HEK293 (cell line): ENCODE measurements around the gene IFFO2.
A peak's percentile ranks its signal among the peaks of the same experiment; 100 is the strongest.

Experiments used
- EGR2 ChIP-seq: fragments of 450-650 bp; formaldehyde crosslinking; IDR thresholded peaks from 2 replicates; pipeline ENCODE4 v1.5.1; 2016; ENCODE audit warnings: low read depth, missing biosample characterization, missing genetic modification characterization
- GFI1B ChIP-seq: fragments of 450-650 bp; formaldehyde crosslinking; IDR thresholded peaks from 2 replicates; pipeline ENCODE4 v1.5.1; 2016; ENCODE audit warnings: missing biosample characterization, missing genetic modification characterization
- GLI4 ChIP-seq: fragments of 450-650 bp; formaldehyde crosslinking; IDR thresholded peaks from 2 replicates; pipeline ENCODE4 v1.5.1; 2016; ENCODE audit warnings: missing biosample characterization, missing genetic modification characterization
- GLIS1 ChIP-seq: fragments of 450-650 bp; formaldehyde crosslinking; IDR thresholded peaks from 2 replicates; pipeline ENCODE4 v1.5.1; 2016; ENCODE audit warnings: missing biosample characterization, missing genetic modification characterization
- HOXC10 ChIP-seq: sonication (generic); formaldehyde crosslinking; IDR thresholded peaks from 2 replicates; pipeline ENCODE4 v1.8.1; 2023; ENCODE audit warnings: mild to moderate bottlenecking, missing genetic modification reagents
- HOXD13 ChIP-seq: sonication (generic); formaldehyde crosslinking; IDR thresholded peaks from 2 replicates; pipeline ENCODE4 v1.8.0; 2022; ENCODE audit warnings: missing genetic modification reagents, borderline replicate concordance
- IKZF3 ChIP-seq: fragments of 450-650 bp; IDR thresholded peaks from 2 replicates; pipeline ENCODE4 v1.5.0; 2018; ENCODE audit warnings: missing biosample characterization, mild to moderate bottlenecking, missing genetic modification characterization, moderate library complexity
- KLF1 ChIP-seq: fragments of 450-650 bp; formaldehyde crosslinking; IDR thresholded peaks from 2 replicates; pipeline ENCODE4 v1.5.1; 2016; ENCODE audit warnings: missing biosample characterization, missing genetic modification characterization
- KLF10 ChIP-seq: fragments of 450-650 bp; IDR thresholded peaks from 2 replicates; pipeline ENCODE4 v1.5.1; 2018; ENCODE audit warnings: missing biosample characterization, mild to moderate bottlenecking, missing genetic modification characterization
- KLF16 ChIP-seq: fragments of 450-650 bp; formaldehyde crosslinking; IDR thresholded peaks from 2 replicates; pipeline ENCODE4 v1.5.1; 2017; ENCODE audit warnings: missing biosample characterization, missing genetic modification characterization
- OSR2 ChIP-seq: fragments of 450-650 bp; formaldehyde crosslinking; IDR thresholded peaks from 2 replicates; pipeline ENCODE4 v1.5.1; 2016; ENCODE audit warnings: missing biosample characterization, missing genetic modification characterization
- OVOL3 ChIP-seq: fragments of 450-650 bp; formaldehyde crosslinking; IDR thresholded peaks from 2 replicates; pipeline ENCODE4 v1.5.1; 2016; ENCODE audit warnings: missing biosample characterization, missing genetic modification characterization
- REPIN1 ChIP-seq: fragments of 450-650 bp; formaldehyde crosslinking; IDR thresholded peaks from 2 replicates; pipeline ENCODE4 v1.5.1; 2017; ENCODE audit warnings: missing biosample characterization, missing genetic modification characterization, low read depth
- SETDB1 ChIP-seq: IDR thresholded peaks from one replicate; pipeline ENCODE4 v1.6.1; 2017; ENCODE audit warnings: mild to moderate bottlenecking, low read length, moderate library complexity, mixed read lengths; ENCODE audit not compliant: insufficient read length
- SP2 ChIP-seq: fragments of 450-650 bp; formaldehyde crosslinking; IDR thresholded peaks from 2 replicates; pipeline ENCODE4 v1.5.1; 2016; ENCODE audit warnings: missing biosample characterization, missing genetic modification characterization
- WT1 ChIP-seq: fragments of 450-650 bp; formaldehyde crosslinking; IDR thresholded peaks from 2 replicates; pipeline ENCODE4 v1.5.1; 2016; ENCODE audit warnings: missing biosample characterization, missing genetic modification characterization
- ZBTB1 ChIP-seq: fragments of 450-650 bp; formaldehyde crosslinking; IDR thresholded peaks from 2 replicates; pipeline ENCODE4 v1.5.1; 2016; ENCODE audit warnings: missing biosample characterization, missing genetic modification characterization
- ZBTB17 ChIP-seq: fragments of 450-650 bp; formaldehyde crosslinking; IDR thresholded peaks from 2 replicates; pipeline ENCODE4 v1.5.1; 2016; ENCODE audit warnings: missing biosample characterization, missing genetic modification characterization
- ZBTB6 ChIP-seq: fragments of 450-650 bp; formaldehyde crosslinking; IDR thresholded peaks from 2 replicates; pipeline ENCODE4 v1.5.1; 2017; ENCODE audit warnings: missing biosample characterization, missing genetic modification characterization
- ZBTB7A ChIP-seq: fragments of 450-650 bp; formaldehyde crosslinking; IDR thresholded peaks from 2 replicates; pipeline ENCODE4 v1.5.1; 2016; ENCODE audit warnings: low read depth, missing biosample characterization, missing genetic modification characterization
- ZEB2 ChIP-seq: fragments of 450-650 bp; formaldehyde crosslinking; IDR thresholded peaks from 2 replicates; pipeline ENCODE4 v1.5.1; 2016; ENCODE audit warnings: missing biosample characterization, missing genetic modification characterization
- ZFP41 ChIP-seq: fragments of 450-650 bp; formaldehyde crosslinking; IDR thresholded peaks from 2 replicates; pipeline ENCODE4 v1.5.1; 2016; ENCODE audit warnings: missing biosample characterization, missing genetic modification characterization, borderline replicate concordance
- ZNF169 ChIP-seq: fragments of 450-650 bp; formaldehyde crosslinking; IDR thresholded peaks from 2 replicates; pipeline ENCODE4 v1.5.1; 2016; ENCODE audit warnings: missing biosample characterization, missing genetic modification characterization
- ZNF214 ChIP-seq: fragments of 450-650 bp; formaldehyde crosslinking; IDR thresholded peaks from 2 replicates; pipeline ENCODE4 v1.5.1; 2017; ENCODE audit warnings: missing biosample characterization, mild to moderate bottlenecking, missing genetic modification characterization, borderline replicate concordance
- ZNF292 ChIP-seq: fragments of 450-650 bp; formaldehyde crosslinking; IDR thresholded peaks from 2 replicates; pipeline ENCODE4 v1.5.1; 2016; ENCODE audit warnings: low read depth, missing biosample characterization, missing genetic modification characterization, borderline replicate concordance
- ZNF311 ChIP-seq: fragments of 450-650 bp; formaldehyde crosslinking; IDR thresholded peaks from 2 replicates; pipeline ENCODE4 v1.5.1; 2017; ENCODE audit warnings: missing biosample characterization, missing genetic modification characterization, borderline replicate concordance
- ZNF335 ChIP-seq: fragments of 450-650 bp; formaldehyde crosslinking; conservative IDR thresholded peaks from 2 replicates; pipeline ENCODE4 v1.5.1; 2016; ENCODE audit warnings: missing biosample characterization, missing genetic modification characterization
- ZNF366 ChIP-seq: fragments of 450-650 bp; formaldehyde crosslinking; conservative IDR thresholded peaks from 2 replicates; pipeline ENCODE4 v1.5.1; 2016; ENCODE audit warnings: missing biosample characterization, missing genetic modification characterization
- ZNF398 ChIP-seq: fragments of 450-650 bp; formaldehyde crosslinking; IDR thresholded peaks from 2 replicates; pipeline ENCODE4 v1.5.1; 2017; ENCODE audit warnings: missing biosample characterization, missing genetic modification characterization
- ZNF513 ChIP-seq: fragments of 450-650 bp; IDR thresholded peaks from 2 replicates; pipeline ENCODE4 v1.5.1; 2018; ENCODE audit warnings: missing biosample characterization, missing genetic modification characterization
- ZNF521 ChIP-seq: fragments of 450-650 bp; formaldehyde crosslinking; IDR thresholded peaks from 2 replicates; pipeline ENCODE4 v1.5.1; 2017; ENCODE audit warnings: missing biosample characterization, mild to moderate bottlenecking, missing genetic modification characterization
- ZNF610 ChIP-seq: fragments of 450-650 bp; formaldehyde crosslinking; IDR thresholded peaks from 2 replicates; pipeline ENCODE4 v1.5.1; 2016; ENCODE audit warnings: missing biosample characterization, missing genetic modification characterization, borderline replicate concordance
- ZNF623 ChIP-seq: fragments of 450-650 bp; formaldehyde crosslinking; IDR thresholded peaks from 2 replicates; pipeline ENCODE4 v1.5.1; 2016; ENCODE audit warnings: missing biosample characterization, missing genetic modification characterization
- ZNF626 ChIP-seq: fragments of 450-650 bp; sonication (Bioruptor Pico); formaldehyde crosslinking; IDR thresholded peaks from 2 replicates; pipeline ENCODE4 v1.5.1; 2018; ENCODE audit warnings: missing biosample characterization, missing genetic modification characterization, inconsistent platforms
- ZNF629 ChIP-seq: fragments of 450-650 bp; formaldehyde crosslinking; IDR thresholded peaks from 2 replicates; pipeline ENCODE4 v1.5.1; 2017; ENCODE audit warnings: missing biosample characterization, missing genetic modification characterization
- ZNF658 ChIP-seq: fragments of 450-650 bp; formaldehyde crosslinking; IDR thresholded peaks from 2 replicates; pipeline ENCODE4; 2016; ENCODE audit warnings: missing biosample characterization, missing genetic modification characterization
- ZNF670 ChIP-seq: fragments of 450-650 bp; formaldehyde crosslinking; IDR thresholded peaks from 2 replicates; pipeline ENCODE4 v1.5.1; 2016; ENCODE audit warnings: missing biosample characterization, missing genetic modification characterization, low read depth
- ZNF701 ChIP-seq: fragments of 450-650 bp; formaldehyde crosslinking; IDR thresholded peaks from 2 replicates; pipeline ENCODE4 v1.5.1; 2016; ENCODE audit warnings: missing biosample characterization, missing genetic modification characterization
- ZNF747 ChIP-seq: fragments of 450-650 bp; formaldehyde crosslinking; IDR thresholded peaks from 2 replicates; pipeline ENCODE4 v1.5.1; 2016; ENCODE audit warnings: missing biosample characterization, missing genetic modification characterization
- ZNF843 ChIP-seq: fragments of 450-650 bp; formaldehyde crosslinking; IDR thresholded peaks from 2 replicates; pipeline ENCODE4 v1.5.1; 2016; ENCODE audit warnings: missing biosample characterization, missing genetic modification characterization
- ZSCAN16 ChIP-seq: fragments of 450-650 bp; formaldehyde crosslinking; IDR thresholded peaks from 2 replicates; pipeline ENCODE4 v1.5.1; 2016; ENCODE audit warnings: missing biosample characterization, missing genetic modification characterization

The IFFO2 gene

GRCh38 chr1:18879791-18880309, 76.6 kb downstream of the IFFO2 start (continued):
- TF ChIP-seq WT1 (0 out of 2 replicates have a peak, but pooled peaks have one; percentile 32), ZBTB17 (tag by site-specific recombination) (no peak), ZNF623 (tag by site-specific recombination) (no peak), KLF16 (tag by site-specific recombination) (no peak), OVOL3 (tag by site-specific recombination) (no peak), ZBTB7A (tag by site-specific recombination) (no peak), KLF1 (tag by site-specific recombination) (peak; percentile 98), ZNF521 (tag by site-specific recombination) (no peak), ZNF398 (0 out of 2 replicates have a peak, but pooled peaks have one; percentile 23), ZNF214 (no peak), GFI1B (tag by site-specific recombination) (no peak), ZNF311 (no peak), ZSCAN16 (tag by site-specific recombination) (no peak), ZBTB1 (no peak), HOXD13 (CRISPR knock-in tag) (no peak), ZNF366 (tag by site-specific recombination) (no peak), REPIN1 (tag by site-specific recombination) (no peak), ZNF335 (tag by site-specific recombination) (no peak), ZNF292 (no peak), GLI4 (tag by site-specific recombination) (no peak), IKZF3 (tag by site-specific recombination) (no peak), ZNF843 (tag by site-specific recombination) (no peak), ZBTB6 (no peak), EGR2 (peak; percentile 92), ZNF658 (no peak), ZFP41 (tag by site-specific recombination) (no peak), ZNF629 (no peak), ZNF670 (no peak), ZNF747 (no peak), ZNF626 (tag by site-specific recombination) (no peak), KLF10 (0 out of 2 replicates have a peak, but pooled peaks have one; percentile 30), HOXC10 (CRISPR knock-in tag) (no peak), ZNF513 (tag by site-specific recombination) (no peak), ZNF610 (tag by site-specific recombination) (no peak), SETDB1 (no peak), GLIS1 (tag by site-specific recombination) (peak; percentile 86), OSR2 (tag by site-specific recombination) (peak; percentile 81), ZEB2 (tag by site-specific recombination) (peak; percentile 28; the same call in 1 of the 2 replicates), ZNF169 (tag by site-specific recombination) (no peak), ZNF701 (tag by site-specific recombination) (no peak), SP2 (tag by site-specific recombination) (peak; percentile 51)
